Measurements from ENCODE around the gene SLC25A11.

GRCh38 chr17:4947411-4948165, 7.7 kb upstream of the SLC25A11 start:
- TF ChIP-seq CTCF (IDR thresholded peaks at IDR 0.05) (no peak), POLR2A (IDR thresholded peaks at IDR 0.05) (no peak)
